HG03135 (cell line): Measurements from ENCODE around the gene WNT11.

Experiments
- ATAC-seq: cut with Tn5 transposase; IDR thresholded peaks from one replicate; pipeline ENCODE4 v1.9.1; 2021; ENCODE audit warnings: mild to moderate bottlenecking, moderate library complexity; ENCODE audit not compliant: unreplicated experiment

WNT11 gene

DNA sequence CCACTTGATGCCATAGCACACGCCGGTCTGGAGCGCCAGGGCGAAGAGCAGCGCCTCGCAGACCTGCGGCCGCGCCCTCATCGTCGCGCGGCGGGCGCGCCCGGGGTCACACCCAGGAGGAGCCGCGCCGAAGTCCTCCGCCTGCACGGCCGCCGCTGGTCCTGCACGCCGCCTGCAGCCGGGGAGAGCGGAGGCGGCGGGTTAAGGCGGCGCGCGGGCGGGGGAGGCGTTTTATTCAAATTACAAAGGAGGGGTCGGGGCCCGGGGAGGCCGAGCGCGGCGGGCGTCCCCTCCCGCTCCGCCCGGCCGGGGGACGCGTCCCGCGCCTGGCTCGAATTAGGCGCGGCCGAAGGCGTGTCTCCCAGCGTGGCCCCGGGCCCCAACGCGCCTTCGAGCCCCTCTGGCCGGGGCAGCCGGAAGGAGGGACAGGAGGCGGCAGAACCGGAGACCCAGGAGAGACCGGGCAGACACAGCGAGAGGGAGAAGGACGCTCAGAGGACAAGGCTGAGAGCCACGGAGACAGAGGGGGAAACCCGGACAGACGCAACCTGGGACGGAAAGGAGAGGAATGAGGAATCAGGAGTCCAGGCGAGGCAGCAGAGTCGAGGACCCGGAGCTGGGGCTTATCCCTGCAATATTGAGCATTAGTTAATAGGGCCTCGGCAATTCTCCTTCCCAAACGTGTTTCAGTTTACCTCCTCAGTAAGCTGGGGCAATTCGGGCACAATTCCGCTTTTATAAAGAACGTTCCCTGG lies at the start of gene WNT11:
WNT11 (minus strand) TSS at position 176 of the 755 bp plus-strand sequence; CDS start at position 81, 95 bp downstream.
- no peak for ATAC-seq

GRCh38 chr11:76253416-76253815 lies 47.1 kb upstream of the WNT11 start:
- no peak for ATAC-seq

- no peak for ATAC-seq
Observed at GRCh38 chr11:76252631-76253070, 46.3 kb upstream of the WNT11 start.

DNA sequence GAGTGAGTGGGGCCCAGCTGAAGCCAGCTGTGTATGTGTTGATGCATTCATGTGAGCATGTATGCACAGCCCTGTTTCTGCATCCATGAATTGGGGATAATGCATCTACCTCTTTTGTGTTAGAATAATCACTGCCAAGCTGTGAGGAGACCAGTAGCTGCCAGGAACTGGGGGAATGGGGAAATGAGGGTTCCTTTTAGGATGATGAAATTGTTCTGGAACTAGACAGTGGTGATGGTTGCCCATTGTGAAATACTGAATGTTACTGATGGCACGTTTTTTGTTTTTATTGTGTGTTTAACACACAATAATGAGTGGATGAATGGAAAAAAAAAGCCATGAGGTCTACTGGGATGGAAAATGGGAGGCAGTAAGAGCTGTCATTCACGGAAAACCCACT lies 45.3 kb upstream of the WNT11 start:
- no peak for ATAC-seq

DNA sequence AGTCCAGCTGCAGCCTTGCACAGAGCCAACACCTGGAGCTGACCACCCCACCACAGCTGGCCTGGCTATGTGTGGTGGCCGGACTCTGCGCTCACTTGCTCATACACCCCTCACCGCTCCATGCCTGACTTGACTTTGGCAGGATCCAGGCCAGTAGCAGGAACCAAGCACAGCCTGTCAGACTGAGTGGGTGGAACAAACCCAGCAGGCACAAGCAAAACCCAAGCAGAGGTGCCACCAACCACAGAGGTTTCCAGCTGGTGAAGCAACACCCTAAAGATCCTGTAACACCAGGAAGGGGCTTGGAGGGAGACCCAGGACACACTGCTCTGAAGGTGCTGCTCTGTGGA lies 44.9 kb upstream of the WNT11 start:
- ATAC-seq, result no peak

DNA sequence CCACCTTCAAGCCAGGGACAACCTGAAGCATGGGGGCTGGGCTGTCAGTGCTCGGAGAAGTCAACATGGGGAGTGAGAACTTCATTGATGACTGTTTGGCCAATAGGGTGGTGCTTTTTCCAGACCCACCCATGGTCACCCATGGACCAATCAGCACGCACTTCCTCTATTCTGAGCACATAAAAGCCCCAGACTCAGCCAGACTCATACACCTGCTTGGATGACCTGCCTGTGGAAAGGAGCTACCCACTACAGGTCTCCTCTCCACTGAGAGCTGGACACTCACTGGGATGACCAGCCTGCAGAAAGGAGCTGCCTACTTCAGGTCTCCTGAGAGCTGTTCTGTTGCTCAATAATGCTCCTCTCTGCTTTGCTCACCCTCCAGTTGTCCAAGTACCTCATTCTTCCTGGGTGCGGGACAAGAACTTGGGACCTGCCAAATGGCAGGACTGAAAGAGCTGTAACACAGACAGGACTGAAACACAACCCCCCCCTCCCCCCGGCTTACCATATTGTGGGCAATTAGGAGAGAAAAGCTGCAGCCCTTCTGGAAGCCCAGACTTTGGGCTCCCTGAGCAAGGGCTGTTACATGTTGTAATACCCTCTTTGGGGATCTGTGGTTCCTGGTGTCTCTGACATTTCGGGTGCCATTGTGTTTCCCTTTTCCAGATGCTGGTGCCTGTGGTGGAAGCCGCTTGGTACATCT lies 44.4 kb upstream of the WNT11 start:
- no peak for ATAC-seq

- no peak for ATAC-seq
Observed at GRCh38 chr11:76249195-76249741, 43.0 kb upstream of the WNT11 start.

DNA sequence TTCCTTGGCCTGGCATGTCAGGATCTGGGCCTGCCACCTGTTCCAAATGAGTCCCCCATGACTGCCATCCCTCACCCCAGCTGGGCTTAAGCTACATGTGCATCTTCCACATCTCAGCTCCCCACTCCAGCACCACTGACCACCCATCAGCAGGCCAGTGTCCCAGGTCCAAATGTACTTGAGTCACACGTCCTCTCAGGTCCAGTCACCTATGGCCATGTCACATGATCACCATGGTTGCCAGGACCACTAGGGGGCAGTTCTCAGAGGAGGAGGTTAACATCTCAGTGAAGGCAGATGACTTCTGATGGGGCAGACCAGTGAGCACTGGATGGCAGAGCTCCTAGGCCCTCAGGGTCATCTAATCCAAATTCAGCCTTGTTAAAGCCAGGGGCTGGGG lies 41.9 kb upstream of the WNT11 start:
- no peak for ATAC-seq

DNA sequence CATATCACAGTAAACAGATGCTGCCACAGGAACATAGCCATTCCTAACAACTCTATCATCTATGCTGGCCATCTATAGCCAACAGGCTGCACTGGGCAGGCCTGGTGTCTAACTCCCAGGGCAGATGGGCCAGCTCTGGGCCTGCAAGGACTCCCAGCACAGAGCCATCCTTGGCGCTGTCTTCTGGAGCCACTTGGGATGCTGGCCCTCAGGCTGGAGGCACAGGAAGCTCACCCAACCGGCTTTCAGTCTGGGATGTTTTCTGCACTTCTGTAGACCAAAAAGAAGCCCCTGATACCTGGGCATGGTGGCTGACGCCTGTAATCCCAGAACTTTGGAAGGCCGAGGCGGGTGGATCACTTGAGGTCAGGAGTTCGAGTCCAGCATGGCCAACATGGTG lies 40.8 kb upstream of the WNT11 start:
- no peak for ATAC-seq

- ATAC-seq, result no peak
Observed at GRCh38 chr11:76246271-76246933, 40.1 kb upstream of the WNT11 start.

DNA sequence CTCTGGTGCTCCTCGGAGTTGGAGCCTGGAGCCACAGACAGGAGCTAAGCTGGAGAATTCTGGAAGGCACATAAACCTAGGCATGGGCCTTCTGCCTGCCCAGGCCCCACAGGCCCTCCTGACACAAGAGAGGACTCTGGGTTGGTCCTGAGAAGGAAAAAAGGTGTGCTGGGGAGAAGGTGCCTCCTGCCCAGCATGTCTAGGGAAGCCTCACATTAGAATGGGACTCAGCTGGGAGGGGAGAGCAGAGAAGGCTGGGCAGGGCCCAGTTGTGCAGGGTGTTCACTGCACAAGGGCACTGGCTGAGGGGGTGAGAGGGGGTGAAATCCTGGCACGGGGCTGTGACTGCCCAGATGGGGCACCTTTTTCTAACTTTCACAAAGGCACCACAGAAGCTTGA lies 39.4 kb upstream of the WNT11 start:
- no peak for ATAC-seq

DNA sequence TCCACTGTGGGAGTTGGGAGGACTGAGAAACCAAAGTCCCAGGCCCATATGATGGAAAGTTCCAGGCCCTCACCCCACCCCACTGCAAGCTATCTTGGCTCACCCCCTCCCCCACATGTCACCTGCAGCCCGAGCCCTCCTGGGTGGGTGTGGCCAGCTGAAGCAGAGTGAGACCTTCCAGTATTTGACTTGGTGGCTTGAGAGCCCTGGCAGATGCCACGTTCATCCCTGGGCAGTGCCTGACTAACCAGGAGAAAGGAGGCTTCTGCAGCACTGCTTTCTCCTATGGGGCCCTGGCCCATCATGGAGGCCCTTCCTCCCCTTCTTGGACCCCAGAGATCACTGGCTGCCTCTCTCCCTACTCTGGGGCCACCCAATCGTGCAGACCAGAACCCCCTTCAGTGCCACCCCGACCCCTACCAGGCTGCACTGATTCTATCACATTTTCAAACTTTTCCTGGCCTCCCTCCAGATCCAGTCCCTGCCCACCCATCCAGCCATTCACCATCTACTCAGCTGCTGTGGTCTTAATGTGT lies 38.1 kb upstream of the WNT11 start:
- ATAC-seq, result no peak

- ATAC-seq, result no peak
Observed at GRCh38 chr11:76243957-76244285, 37.6 kb upstream of the WNT11 start.

DNA sequence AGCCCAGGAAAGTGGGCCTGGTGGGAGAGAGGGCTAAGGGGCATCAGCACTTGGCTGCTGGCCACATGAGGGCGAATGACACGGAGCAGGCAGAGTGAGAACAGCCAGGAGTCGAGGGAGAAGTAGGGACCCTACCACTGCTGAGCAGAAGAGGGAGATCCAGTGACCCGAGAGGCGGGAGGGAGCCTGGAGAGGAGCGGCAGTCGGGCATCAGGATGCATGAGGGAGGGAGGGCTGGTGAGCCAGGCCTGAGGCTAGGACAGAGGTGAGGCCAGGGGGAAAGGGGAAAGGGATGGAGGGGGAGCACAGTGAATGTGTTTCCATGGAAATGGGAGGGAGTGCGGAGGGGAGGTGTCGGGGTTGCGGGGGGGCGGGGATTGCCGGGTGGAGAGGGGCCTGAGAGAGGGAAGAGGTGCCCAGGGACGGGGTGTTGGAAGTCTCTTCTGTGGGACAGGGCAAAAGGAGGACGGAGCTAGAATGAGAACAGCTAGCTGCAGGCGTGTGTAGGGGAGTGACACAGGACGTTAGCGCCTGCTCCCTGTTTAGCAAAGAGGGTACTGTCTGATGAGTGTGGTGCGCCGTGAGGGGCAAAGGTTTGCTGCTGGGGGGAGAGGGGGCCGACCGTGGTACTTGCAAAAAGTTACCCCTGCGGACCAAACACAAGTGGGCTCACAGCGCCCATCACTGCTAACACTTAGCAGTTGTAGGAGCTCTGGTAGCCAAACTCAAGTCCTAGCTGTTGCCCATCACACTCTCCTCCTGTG lies 37.1 kb upstream of the WNT11 start:
- ATAC-seq, result no peak

DNA sequence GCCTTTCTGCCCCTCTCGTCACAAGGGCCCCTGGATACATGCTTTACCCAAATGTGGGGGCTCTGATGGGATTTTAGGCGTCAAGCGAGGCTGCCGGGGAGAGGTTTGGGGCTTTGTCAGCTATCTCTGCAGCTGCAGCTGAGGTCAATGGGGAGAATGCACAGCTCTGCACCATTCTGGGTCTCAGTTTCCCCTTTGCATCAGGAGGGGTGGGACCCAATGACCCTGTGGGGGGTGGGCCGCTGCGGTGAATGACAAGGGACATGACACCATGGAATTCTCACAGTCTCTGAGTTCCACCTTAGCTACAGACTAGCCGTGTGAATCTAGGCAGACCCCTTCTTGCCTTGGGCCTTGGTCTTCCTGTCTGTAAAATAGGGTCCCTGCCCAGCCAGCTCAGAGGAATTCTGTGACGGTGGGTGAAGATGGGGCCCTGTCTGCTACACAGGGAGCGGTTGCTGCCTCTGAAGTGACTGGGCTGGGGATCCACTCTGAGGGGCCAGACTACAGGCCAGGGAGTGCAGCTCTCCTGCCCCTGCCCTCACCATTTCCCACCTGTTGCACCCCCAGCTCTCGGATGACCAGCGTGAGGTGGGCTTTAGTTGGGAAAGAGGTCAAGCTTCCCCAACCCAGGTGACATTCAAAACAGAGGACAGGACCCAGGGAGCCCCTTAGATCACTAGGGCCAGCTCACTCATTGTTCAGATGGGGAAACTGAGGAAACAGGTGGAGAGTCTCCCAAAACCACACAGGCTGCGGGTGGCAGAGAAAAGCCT lies 35.9 kb upstream of the WNT11 start:
- no peak for ATAC-seq

GRCh38 chr11:76241243-76242000 lies 35.1 kb upstream of the WNT11 start:
- no peak for ATAC-seq

DNA sequence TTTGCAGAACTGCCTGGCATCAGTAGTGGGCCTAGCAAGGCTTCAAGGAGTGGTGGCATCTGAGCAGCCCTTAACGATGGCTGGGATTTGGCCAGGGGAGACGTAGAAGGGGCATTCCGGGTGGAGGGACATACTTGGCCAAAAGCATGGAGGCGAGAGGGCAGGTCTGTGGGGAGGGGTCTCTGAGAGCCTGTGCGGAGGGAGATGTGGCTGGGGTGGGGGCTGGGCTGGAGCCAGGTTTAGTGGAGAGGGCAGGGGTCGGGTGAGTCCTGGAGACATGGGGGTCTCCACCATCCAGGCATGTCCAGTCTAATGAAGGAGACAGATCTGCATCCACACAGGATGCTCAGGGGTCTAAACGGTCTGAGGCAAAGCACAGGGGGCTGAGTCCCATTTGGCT lies 34.4 kb upstream of the WNT11 start:
- ATAC-seq, result no peak

DNA sequence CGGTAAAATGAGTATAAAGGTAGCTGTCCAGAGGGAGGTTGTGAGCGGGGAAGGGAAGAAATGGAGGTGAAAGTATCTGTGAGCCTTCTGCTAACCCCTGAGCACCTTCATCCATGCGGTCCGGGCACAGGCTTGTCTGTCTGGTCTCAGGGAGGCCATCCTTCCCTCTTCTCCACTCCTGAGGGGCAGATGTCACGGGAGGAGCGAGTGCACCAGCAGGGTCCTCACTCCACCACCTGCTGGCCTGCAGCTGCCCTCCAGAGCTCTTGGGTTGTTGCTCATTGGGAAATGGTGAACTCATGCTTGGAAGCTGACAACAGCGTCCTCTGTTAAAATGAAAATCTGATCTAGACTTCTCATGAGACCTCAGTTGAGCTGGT lies 33.8 kb upstream of the WNT11 start:
- no peak for ATAC-seq

- no peak for ATAC-seq
Observed at GRCh38 chr11:76239483-76240160, 33.3 kb upstream of the WNT11 start.
